WTC11 (cell line): ENCODE data around the gene C1orf167. TPM values are rescaled to one million over a fixed set of nuclear protein-coding genes. Genes with fewer than 3 reads are reported as not detected.
A peak's percentile ranks its signal among the peaks of the same experiment; 100 is the strongest.

ENCODE experiments used
- ATAC-seq: fragments of 200-7000 bp; cut with Tn5 transposase; 2 replicates; pipeline ENCODE4 v1.10.0; 2021; ENCODE audit warnings: mild to moderate bottlenecking, moderate library complexity
- CTCF ChIA-PET: fragments of 300-600 bp; sonication (Branson Sonifier 250); formaldehyde crosslinking; loops from one replicate; lab custom pipeline; 2021; ENCODE audit warnings: antibody characterized with exemption; lab: Charles Lee
- POLR2A ChIA-PET: fragments of 350-600 bp; sonication (Branson Sonifier 250); formaldehyde crosslinking; loops from one replicate; lab custom pipeline; 2021; ENCODE audit warnings: antibody characterized with exemption; lab: Charles Lee
- DNase-seq: peaks from one replicate; pipeline ENCODE4 v3.0.0; 2021; ENCODE audit warnings: low spot score
- H3K27ac Mint-ChIP-seq: 2 replicates; pipeline ENCODE4 v1.8.0; 2021; ENCODE audit warnings: mixed read lengths
- H3K27me3 Mint-ChIP-seq: 2 replicates; pipeline ENCODE4 v1.8.0; 2021; ENCODE audit warnings: low read depth, mild to moderate bottlenecking, moderate library complexity, mixed read lengths
- H3K36me3 Mint-ChIP-seq: 2 replicates; pipeline ENCODE4 v1.8.0; 2021; ENCODE audit warnings: mixed read lengths
- H3K4me1 Mint-ChIP-seq: 2 replicates; pipeline ENCODE4 v1.8.0; 2022; ENCODE audit warnings: mixed read lengths
- H3K4me3 Mint-ChIP-seq: 2 replicates; pipeline ENCODE4 v1.8.0; 2021; ENCODE audit warnings: mild to moderate bottlenecking, moderate library complexity, mixed read lengths
- H3K9me3 Mint-ChIP-seq: 2 replicates; pipeline ENCODE4 v1.8.0; 2021; ENCODE audit warnings: mixed read lengths
- AFF4 ChIP-seq: sonication (generic); formaldehyde crosslinking; IDR thresholded peaks from 2 replicates; pipeline ENCODE4 v1.8.1; 2023; ENCODE audit warnings: mild to moderate bottlenecking, missing genetic modification reagents, borderline replicate concordance
- CBFB ChIP-seq: sonication (generic); formaldehyde crosslinking; IDR thresholded peaks from 2 replicates; pipeline ENCODE4 v1.8.1; 2022; ENCODE audit warnings: mild to moderate bottlenecking, low read depth, missing genetic modification reagents
- CREB1 ChIP-seq: sonication (generic); formaldehyde crosslinking; IDR thresholded peaks from 2 replicates; pipeline ENCODE4 v1.8.0; 2023; ENCODE audit warnings: mild to moderate bottlenecking, missing genetic modification reagents
- CREM ChIP-seq: sonication (generic); formaldehyde crosslinking; IDR thresholded peaks from 2 replicates; pipeline ENCODE4 v1.8.1; 2022; ENCODE audit warnings: mild to moderate bottlenecking, missing genetic modification reagents, moderate library complexity
- GTF2I ChIP-seq: fragments of 250-450 bp; sonication (Bioruptor Pico); conservative IDR thresholded peaks from 2 replicates; pipeline ENCODE4 v1.4.0; 2021; ENCODE audit warnings: mild to moderate bottlenecking
- HMGXB4 ChIP-seq: sonication (generic); formaldehyde crosslinking; IDR thresholded peaks from 2 replicates; pipeline ENCODE4 v1.8.1; 2023; ENCODE audit warnings: mild to moderate bottlenecking, moderate library complexity, missing genetic modification reagents
- JAZF1 ChIP-seq: fragments of 250-450 bp; sonication (Bioruptor Pico); IDR thresholded peaks from 2 replicates; pipeline ENCODE4 v1.9.0; 2021; ENCODE audit warnings: moderate library complexity, mild to moderate bottlenecking, inconsistent platforms
- NFE2L1 ChIP-seq: sonication (generic); formaldehyde crosslinking; IDR thresholded peaks from 2 replicates; pipeline ENCODE4 v1.8.1; 2023; ENCODE audit warnings: missing genetic modification reagents
- NR2C2 ChIP-seq: sonication (generic); formaldehyde crosslinking; IDR thresholded peaks from 2 replicates; pipeline ENCODE4 v1.8.0; 2022; ENCODE audit warnings: mild to moderate bottlenecking, missing genetic modification reagents
- PRDM15 ChIP-seq: sonication (generic); formaldehyde crosslinking; IDR thresholded peaks from 2 replicates; pipeline ENCODE4 v1.8.0; 2022; ENCODE audit warnings: missing genetic modification reagents
- PRRX2 ChIP-seq: fragments of 250-450 bp; sonication (Bioruptor Pico); IDR thresholded peaks from 2 replicates; pipeline ENCODE4 v1.8.0; 2021; ENCODE audit warnings: mild to moderate bottlenecking
- SP1 ChIP-seq: sonication (generic); formaldehyde crosslinking; conservative IDR thresholded peaks from 2 replicates; pipeline ENCODE4 v1.8.1; 2022; ENCODE audit warnings: missing genetic modification reagents
- TCF7 ChIP-seq: sonication (generic); formaldehyde crosslinking; IDR thresholded peaks from 2 replicates; pipeline ENCODE4 v1.8.0; 2022; ENCODE audit warnings: mild to moderate bottlenecking, low read depth, missing genetic modification reagents, moderate library complexity
- ZMAT4 ChIP-seq: fragments of 250-450 bp; sonication (Bioruptor Pico); IDR thresholded peaks from 2 replicates; pipeline ENCODE4 v1.9.0; 2021; ENCODE audit warnings: mild to moderate bottlenecking
- total RNA-seq: library from RNA; stranded (reverse); gene quantifications from 3 replicates; pipeline ENCODE4 v1.2.3, GENCODE V29; 2021
- TF ChIP-seq, protein P1 (sequence below): sonication (generic); formaldehyde crosslinking; conservative IDR thresholded peaks from 2 replicates; pipeline ENCODE4 v1.8.1; 2022; ENCODE audit warnings: mild to moderate bottlenecking, missing genetic modification reagents
- TF ChIP-seq, protein P2 (sequence below): sonication (generic); formaldehyde crosslinking; IDR thresholded peaks from 2 replicates; pipeline ENCODE4 v1.8.0; 2023; ENCODE audit warnings: mild to moderate bottlenecking, missing genetic modification reagents
- TF ChIP-seq, protein P3 (sequence below): fragments of 250-450 bp; sonication (Bioruptor Pico); IDR thresholded peaks from 2 replicates; pipeline ENCODE4 v1.8.0; 2021; ENCODE audit warnings: mild to moderate bottlenecking
- TF ChIP-seq, protein P4 (sequence below): sonication (generic); formaldehyde crosslinking; IDR thresholded peaks from 2 replicates; pipeline ENCODE4 v1.8.0; 2022; ENCODE audit warnings: mild to moderate bottlenecking, missing genetic modification reagents

The C1orf167 gene
- total RNA-seq, 1 experiment from 2014 or later = 1.2 TPM

- TF ChIP-seq NFE2L1 = no peak
- no peak for TF ChIP-seq TCF7 (CRISPR knock-in tag)
- TF ChIP-seq CBFB (CRISPR knock-in tag) = no peak
- peak; percentile 73; the same call in 1 of the 2 replicates for TF ChIP-seq GTF2I (CRISPR knock-in tag)
- TF ChIP-seq NR2C2 = no peak
- TF ChIP-seq PRDM15 (CRISPR knock-in tag) = no peak
- no peak for TF ChIP-seq CREB1 (CRISPR knock-in tag)
- TF ChIP-seq, protein P1, sequence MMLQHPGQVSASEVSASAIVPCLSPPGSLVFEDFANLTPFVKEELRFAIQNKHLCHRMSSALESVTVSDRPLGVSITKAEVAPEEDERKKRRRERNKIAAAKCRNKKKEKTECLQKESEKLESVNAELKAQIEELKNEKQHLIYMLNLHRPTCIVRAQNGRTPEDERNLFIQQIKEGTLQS = 0 out of 2 replicates have a peak, but pooled peaks have one; percentile 54
- TF ChIP-seq, protein P2, sequence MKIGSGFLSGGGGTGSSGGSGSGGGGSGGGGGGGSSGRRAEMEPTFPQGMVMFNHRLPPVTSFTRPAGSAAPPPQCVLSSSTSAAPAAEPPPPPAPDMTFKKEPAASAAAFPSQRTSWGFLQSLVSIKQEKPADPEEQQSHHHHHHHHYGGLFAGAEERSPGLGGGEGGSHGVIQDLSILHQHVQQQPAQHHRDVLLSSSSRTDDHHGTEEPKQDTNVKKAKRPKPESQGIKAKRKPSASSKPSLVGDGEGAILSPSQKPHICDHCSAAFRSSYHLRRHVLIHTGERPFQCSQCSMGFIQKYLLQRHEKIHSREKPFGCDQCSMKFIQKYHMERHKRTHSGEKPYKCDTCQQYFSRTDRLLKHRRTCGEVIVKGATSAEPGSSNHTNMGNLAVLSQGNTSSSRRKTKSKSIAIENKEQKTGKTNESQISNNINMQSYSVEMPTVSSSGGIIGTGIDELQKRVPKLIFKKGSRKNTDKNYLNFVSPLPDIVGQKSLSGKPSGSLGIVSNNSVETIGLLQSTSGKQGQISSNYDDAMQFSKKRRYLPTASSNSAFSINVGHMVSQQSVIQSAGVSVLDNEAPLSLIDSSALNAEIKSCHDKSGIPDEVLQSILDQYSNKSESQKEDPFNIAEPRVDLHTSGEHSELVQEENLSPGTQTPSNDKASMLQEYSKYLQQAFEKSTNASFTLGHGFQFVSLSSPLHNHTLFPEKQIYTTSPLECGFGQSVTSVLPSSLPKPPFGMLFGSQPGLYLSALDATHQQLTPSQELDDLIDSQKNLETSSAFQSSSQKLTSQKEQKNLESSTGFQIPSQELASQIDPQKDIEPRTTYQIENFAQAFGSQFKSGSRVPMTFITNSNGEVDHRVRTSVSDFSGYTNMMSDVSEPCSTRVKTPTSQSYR (CRISPR knock-in tag) = no peak
- no peak for TF ChIP-seq AFF4 (CRISPR knock-in tag)
- ChIA-PET POLR2A (no interaction called here), CTCF (interaction anchor here (0.6 to 0.7 kb wide), 3 partner anchors 8 to 27 kb away, joined by 3 to 6 read pairs (median 4); no protein-coding TSS in a partner anchor)
- Mint-ChIP-seq H3K9me3 (no peaks in the 10 kb centered on the region), H3K27me3 (no peaks in the 10 kb centered on the region), H3K27ac (no peak overlapping the region), H3K4me3 (no peak overlapping the region), H3K4me1 (peaks cover 4% of the 10 kb centered on the region), H3K36me3 (no peaks in the 10 kb centered on the region)
- no peak for ATAC-seq
- no peak for DNase-seq
These were observed 18.6 kb downstream of the C1orf167 start for GRCh38 chr1:11780380-11781147.

DNA sequence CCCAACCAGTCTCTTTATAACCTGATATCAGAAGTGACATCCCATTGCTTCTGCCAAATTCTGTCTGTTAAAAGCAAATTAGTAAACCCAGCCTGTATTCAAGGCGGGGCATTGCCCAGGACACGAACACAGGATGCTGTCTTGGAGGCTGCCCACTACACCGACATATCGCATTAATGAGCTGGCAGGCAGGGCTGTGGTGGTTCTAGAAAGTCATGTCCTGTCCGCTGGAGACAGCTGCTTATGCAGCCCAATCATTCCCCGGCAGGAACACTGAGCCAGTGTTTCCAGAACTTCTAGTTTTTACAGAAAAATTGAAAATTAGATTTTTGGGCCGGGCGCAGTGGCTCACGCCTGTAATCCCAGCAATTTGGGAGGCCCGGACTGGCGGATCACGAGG, 19.3 kb downstream of the C1orf167 start:
- Mint-ChIP-seq H3K27me3 (no peaks in the 10 kb centered on the region), H3K36me3 (no peaks in the 10 kb centered on the region), H3K4me1 (peaks cover 11% of the 10 kb centered on the region), H3K9me3 (no peaks in the 10 kb centered on the region), H3K4me3 (no peak overlapping the region), H3K27ac (no peak overlapping the region)
- ATAC-seq = no peak
- DNase-seq = no peak
- ChIA-PET POLR2A (interaction anchor here (0.7 kb wide), 1 partner anchor 165 kb away, joined by 3 read pairs; no protein-coding TSS in a partner anchor), CTCF (interaction anchor here (0.7 kb wide), 1 partner anchor 9 kb away, joined by 4 read pairs; no protein-coding TSS in a partner anchor)
- TF ChIP-seq CBFB (CRISPR knock-in tag) (no peak), HMGXB4 (CRISPR knock-in tag) (no peak), TCF7 (CRISPR knock-in tag) (no peak), PRRX2 (CRISPR knock-in tag) (no peak), ZMAT4 (CRISPR knock-in tag) (no peak), JAZF1 (CRISPR knock-in tag) (no peak), SP1 (CRISPR knock-in tag) (no peak), CREM (CRISPR knock-in tag) (no peak)
- TF ChIP-seq, protein P3, sequence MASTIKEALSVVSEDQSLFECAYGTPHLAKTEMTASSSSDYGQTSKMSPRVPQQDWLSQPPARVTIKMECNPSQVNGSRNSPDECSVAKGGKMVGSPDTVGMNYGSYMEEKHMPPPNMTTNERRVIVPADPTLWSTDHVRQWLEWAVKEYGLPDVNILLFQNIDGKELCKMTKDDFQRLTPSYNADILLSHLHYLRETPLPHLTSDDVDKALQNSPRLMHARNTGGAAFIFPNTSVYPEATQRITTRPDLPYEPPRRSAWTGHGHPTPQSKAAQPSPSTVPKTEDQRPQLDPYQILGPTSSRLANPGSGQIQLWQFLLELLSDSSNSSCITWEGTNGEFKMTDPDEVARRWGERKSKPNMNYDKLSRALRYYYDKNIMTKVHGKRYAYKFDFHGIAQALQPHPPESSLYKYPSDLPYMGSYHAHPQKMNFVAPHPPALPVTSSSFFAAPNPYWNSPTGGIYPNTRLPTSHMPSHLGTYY = no peak
- TF ChIP-seq, protein P4, sequence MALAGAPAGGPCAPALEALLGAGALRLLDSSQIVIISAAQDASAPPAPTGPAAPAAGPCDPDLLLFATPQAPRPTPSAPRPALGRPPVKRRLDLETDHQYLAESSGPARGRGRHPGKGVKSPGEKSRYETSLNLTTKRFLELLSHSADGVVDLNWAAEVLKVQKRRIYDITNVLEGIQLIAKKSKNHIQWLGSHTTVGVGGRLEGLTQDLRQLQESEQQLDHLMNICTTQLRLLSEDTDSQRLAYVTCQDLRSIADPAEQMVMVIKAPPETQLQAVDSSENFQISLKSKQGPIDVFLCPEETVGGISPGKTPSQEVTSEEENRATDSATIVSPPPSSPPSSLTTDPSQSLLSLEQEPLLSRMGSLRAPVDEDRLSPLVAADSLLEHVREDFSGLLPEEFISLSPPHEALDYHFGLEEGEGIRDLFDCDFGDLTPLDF = no peak
